Keratinocyte (primary cell): ENCODE measurements around the gene TUBB4A. TPM values are rescaled to one million over a fixed set of nuclear protein-coding genes. Genes with fewer than 3 reads are reported as not detected.

Source experiments
- DNase-seq: peaks from one replicate; pipeline ENCODE4 v3.0.0-alpha.2; 2011; ENCODE audit warnings: low read depth, missing footprints, low spot score
- FAIRE-seq: peaks from 2 replicates; lab custom pipeline; 2011; peaks lifted over from hg19 to GRCh38; lab: Jason Lieb, UNC
- H2AFZ ChIP-seq: 2 replicates; pipeline ENCODE4 v1.6.0; 2012; ENCODE audit warnings: low read length, control low read depth, inconsistent platforms; ENCODE audit not compliant: control insufficient read depth
- H3K27ac ChIP-seq: 2 replicates; pipeline ENCODE4 v1.5.1; 2011; ENCODE audit warnings: low read length; ENCODE audit not compliant: control insufficient read depth, insufficient read depth
- H3K27me3 ChIP-seq: 3 replicates; pipeline ENCODE4 v1.6.0; 2011; ENCODE audit warnings: low read length; ENCODE audit not compliant: control insufficient read depth, insufficient read depth; ENCODE audit errors: extremely low read depth
- H3K36me3 ChIP-seq, 2 experiments: 2 replicates in 1 of 2; 3 replicates in 1 of 2; pipeline ENCODE4 v1.5.1; 2011; ENCODE audit warnings: low read length in 2 of 2, mild to moderate bottlenecking in 1 of 2; ENCODE audit not compliant: control insufficient read depth in 2 of 2, insufficient read depth in 2 of 2; ENCODE audit errors: extremely low read depth in 1 of 2
- H3K4me1 ChIP-seq: 3 replicates; pipeline ENCODE4 v1.5.1; 2011; ENCODE audit warnings: low read length; ENCODE audit not compliant: control insufficient read depth, insufficient read depth; ENCODE audit errors: extremely low read depth
- H3K4me2 ChIP-seq: 3 replicates; pipeline ENCODE4 v1.6.0; 2011; ENCODE audit warnings: low read depth, low read length; ENCODE audit not compliant: control insufficient read depth, insufficient read depth; ENCODE audit errors: extremely low read depth
- H3K4me3 ChIP-seq, 3 experiments: fragments of 200-600 bp in 1 of 3; sonication (generic) in 1 of 3; 2 replicates in 2 of 3; 3 replicates in 1 of 3; pipeline ENCODE4 v1.5.1; 2011 to 2016; ENCODE audit warnings: low read length in 3 of 3, mild to moderate bottlenecking in 3 of 3, control low read depth in 2 of 3, inconsistent platforms in 1 of 3, low read depth in 1 of 3, mixed read lengths in 1 of 3, mixed run types in 1 of 3, moderate library complexity in 1 of 3; ENCODE audit not compliant: control insufficient read depth in 2 of 3, insufficient read depth in 2 of 3; ENCODE audit errors: extremely low read depth in 1 of 3
- H3K79me2 ChIP-seq: 2 replicates; pipeline ENCODE4 v1.6.0; 2012; ENCODE audit warnings: low read length; ENCODE audit not compliant: control insufficient read depth, insufficient read depth
- H3K9ac ChIP-seq: 3 replicates; pipeline ENCODE4 v1.6.0; 2011; ENCODE audit warnings: low read length; ENCODE audit not compliant: control insufficient read depth, insufficient read depth; ENCODE audit errors: extremely low read depth
- H3K9me1 ChIP-seq: 3 replicates; pipeline ENCODE4 v1.6.0; 2011; ENCODE audit warnings: low read length; ENCODE audit not compliant: control insufficient read depth, insufficient read depth; ENCODE audit errors: extremely low read depth
- H3K9me3 ChIP-seq: 2 replicates; pipeline ENCODE4 v1.5.1; 2012; ENCODE audit warnings: low read depth, low read length; ENCODE audit not compliant: control insufficient read depth
- H4K20me1 ChIP-seq: 3 replicates; pipeline ENCODE4 v1.6.0; 2011; ENCODE audit warnings: low read length; ENCODE audit not compliant: control insufficient read depth, insufficient read depth; ENCODE audit errors: extremely low read depth
- EZH2 ChIP-seq: IDR thresholded peaks from one replicate; pipeline ENCODE4 v1.6.1; 2012; ENCODE audit warnings: inconsistent platforms, mild to moderate bottlenecking, low read length, moderate library complexity
- dilution Hi-C: fragments of 300-500 bp; cut with MboI; formaldehyde crosslinking; loops from one replicate; pipeline ENCODE4 v1.7.0; 2020; ENCODE audit warnings: low sequenced_read_pairs; ENCODE audit not compliant: extremely low pct_ligation_motif_present
- polyA plus RNA-seq, 5 experiments: library from polyadenylated mRNA; depleted of rRNA in 3 of 5; stranded (reverse) in 3 of 5; stranded (forward) in 1 of 5; unstranded in 1 of 5; fragments of >200 nt; gene quantifications; 1 replicate in 1 of 5; 2 replicates in 3 of 5; 3 replicates in 1 of 5; pipeline versions ENCODE4 v1.2.1 to v1.2.3, GENCODE V29; 2011 to 2012; ENCODE audit warnings: missing spikeins in 2 of 5, low read depth in 1 of 5, low replicate concordance in 1 of 5
- TF ChIP-seq, protein P1 (sequence below), 3 experiments: IDR thresholded peaks in 1 of 3; conservative IDR thresholded peaks in 1 of 3; optimal IDR thresholded peaks in 1 of 3; 2 replicates in 2 of 3; 3 replicates in 1 of 3; pipeline versions ENCODE3 to v1.5.1; 2011; ENCODE audit warnings: low read length in 3 of 3, mild to moderate bottlenecking in 3 of 3, moderate library complexity in 2 of 3, control low read depth in 1 of 3, inconsistent platforms in 1 of 3; ENCODE audit not compliant: insufficient read depth in 2 of 3; ENCODE audit errors: extremely low read depth in 1 of 3

Gene TUBB4A
- polyA plus RNA-seq, 1 donor (not counting 4 experiments of a cell fraction or from before 2014, with no cell fraction given): not detected

DNA sequence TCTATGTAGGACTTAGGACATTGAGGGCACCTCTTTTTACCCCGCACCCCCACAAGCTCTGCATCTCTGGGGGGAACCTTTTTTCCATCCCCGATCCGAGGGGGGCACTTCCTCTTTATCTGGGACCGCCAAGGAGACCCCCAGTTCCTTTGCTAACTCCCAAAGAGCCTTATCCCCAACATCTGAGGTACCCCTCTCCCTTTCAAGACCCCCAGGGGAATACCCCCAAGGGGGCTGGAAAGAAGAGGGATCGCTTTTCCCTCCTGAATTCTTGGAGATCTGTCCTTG is 29.8 kb upstream of the TUBB4A start:
- FAIRE-seq: no peak
- Histone ChIP-seq H3K4me3 (peak overlapping the region; percentile 70 to 95 (median 93)), H3K9ac (peak overlapping the region; percentile 85), H4K20me1 (no peaks in the 10 kb centered on the region), H3K36me3 (peaks cover 11 to 16% of the 10 kb centered on the region in 2 experiments), H2AFZ (no peak overlapping the region), H3K9me1 (no peaks in the 10 kb centered on the region), H3K79me2 (peaks cover 35% of the 10 kb centered on the region), H3K9me3 (no peaks in the 10 kb centered on the region), H3K4me2 (peak overlapping the region; percentile 96), H3K27ac (peak overlapping the region; percentile 84), H3K27me3 (no peaks in the 10 kb centered on the region), H3K4me1 (peaks cover 23% of the 10 kb centered on the region)
- no peak for DNase-seq
- no peak for TF ChIP-seq EZH2
- TF ChIP-seq, protein P1, sequence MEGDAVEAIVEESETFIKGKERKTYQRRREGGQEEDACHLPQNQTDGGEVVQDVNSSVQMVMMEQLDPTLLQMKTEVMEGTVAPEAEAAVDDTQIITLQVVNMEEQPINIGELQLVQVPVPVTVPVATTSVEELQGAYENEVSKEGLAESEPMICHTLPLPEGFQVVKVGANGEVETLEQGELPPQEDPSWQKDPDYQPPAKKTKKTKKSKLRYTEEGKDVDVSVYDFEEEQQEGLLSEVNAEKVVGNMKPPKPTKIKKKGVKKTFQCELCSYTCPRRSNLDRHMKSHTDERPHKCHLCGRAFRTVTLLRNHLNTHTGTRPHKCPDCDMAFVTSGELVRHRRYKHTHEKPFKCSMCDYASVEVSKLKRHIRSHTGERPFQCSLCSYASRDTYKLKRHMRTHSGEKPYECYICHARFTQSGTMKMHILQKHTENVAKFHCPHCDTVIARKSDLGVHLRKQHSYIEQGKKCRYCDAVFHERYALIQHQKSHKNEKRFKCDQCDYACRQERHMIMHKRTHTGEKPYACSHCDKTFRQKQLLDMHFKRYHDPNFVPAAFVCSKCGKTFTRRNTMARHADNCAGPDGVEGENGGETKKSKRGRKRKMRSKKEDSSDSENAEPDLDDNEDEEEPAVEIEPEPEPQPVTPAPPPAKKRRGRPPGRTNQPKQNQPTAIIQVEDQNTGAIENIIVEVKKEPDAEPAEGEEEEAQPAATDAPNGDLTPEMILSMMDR (optimal IDR thresholded peaks at IDR 0.05 in 1 of 3, IDR thresholded peaks at IDR 0.05 in 1 of 3, conservative IDR thresholded peaks at IDR 0.05 in 1 of 3; ENCODE audit: extremely low read depth in 1 of 3, insufficient read depth in 2 of 3, low read length in 3 of 3): no peak
- dilution Hi-C loops: no loop called here

DNA sequence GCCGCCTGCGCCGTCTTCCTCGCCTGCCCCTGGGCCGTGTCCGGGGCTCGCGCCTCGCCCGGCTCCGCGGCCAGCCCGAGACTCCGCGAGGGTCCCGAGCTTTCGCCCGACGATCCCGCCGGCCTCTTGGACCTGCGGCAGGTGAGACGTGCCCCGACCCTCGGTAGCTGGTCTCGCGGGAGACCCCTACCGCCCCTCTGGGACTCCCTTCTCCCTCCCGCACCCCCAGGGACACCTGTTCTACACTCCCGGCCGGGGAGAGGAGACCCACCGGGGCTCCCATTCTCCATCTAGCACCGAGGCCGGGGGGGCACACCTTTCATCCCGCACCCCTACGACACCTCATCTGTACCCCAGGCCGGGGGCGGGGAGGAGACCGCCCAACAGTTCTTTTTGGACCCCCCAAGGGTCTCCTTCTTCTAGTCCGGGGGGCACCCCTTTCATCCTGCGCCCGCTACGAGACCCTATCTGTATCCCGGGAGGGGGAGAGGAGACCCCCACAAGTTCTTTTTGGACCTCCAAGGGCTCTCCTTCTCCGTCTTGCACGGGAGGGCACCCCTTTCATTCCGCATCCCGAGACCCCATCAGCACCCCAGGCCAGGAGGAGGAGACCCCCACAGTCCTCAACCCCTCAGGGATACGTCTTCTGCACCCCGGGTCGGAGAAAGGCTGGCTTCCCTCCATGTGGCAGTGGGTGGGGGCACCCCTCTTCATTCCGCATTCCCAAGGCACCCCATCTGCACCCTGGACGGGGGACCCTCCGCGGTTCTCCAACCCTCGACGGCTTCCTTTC is 29.2 kb upstream of the TUBB4A start:
- FAIRE-seq: no peak
- dilution Hi-C loops: no loop called here

More for the DNA sequence above, 29.2 kb upstream of the TUBB4A start:
- H3K9me1 ChIP-seq: no peaks in the 10 kb centered on the region
- peaks cover 23% of the 10 kb centered on the region for H3K4me1 ChIP-seq
- H3K27ac ChIP-seq: peak overlapping the region; percentile 84
- no peaks in the 10 kb centered on the region for H4K20me1 ChIP-seq
- no peak overlapping the region for H2AFZ ChIP-seq
- TF ChIP-seq EZH2: no peak
- TF ChIP-seq, protein P1 (optimal IDR thresholded peaks at IDR 0.05 in 1 of 3, IDR thresholded peaks at IDR 0.05 in 1 of 3, conservative IDR thresholded peaks at IDR 0.05 in 1 of 3; ENCODE audit: extremely low read depth in 1 of 3, insufficient read depth in 2 of 3, low read length in 3 of 3): no peak
- H3K4me2 ChIP-seq: peak overlapping the region; percentile 96
- peak overlapping the region; percentile 70 to 95 (median 93) for H3K4me3 ChIP-seq
- H3K27me3 ChIP-seq: no peaks in the 10 kb centered on the region
- DNase-seq: no peak
- no peaks in the 10 kb centered on the region for H3K9me3 ChIP-seq
- H3K9ac ChIP-seq: peak overlapping the region; percentile 85
- peaks cover 35% of the 10 kb centered on the region for H3K79me2 ChIP-seq
- H3K36me3 ChIP-seq: peaks cover 10 to 14% of the 10 kb centered on the region in 2 experiments
